CD14-positive monocyte (primary cell): ENCODE results near the gene CYP4F2. TPM values are rescaled to one million over a fixed set of nuclear protein-coding genes. Genes with fewer than 3 reads are reported as not detected.
"Not testable (repeated sequence)": the region's sequence is repeated elsewhere in the genome, so short reads cannot be mapped to it uniquely, and the experiment has no call there.

Source experiments
- DNase-seq, 3 donors: peaks; one replicate each; pipeline ENCODE4 v3.0.0-alpha.2; 2011 to 2022
- H2AFZ ChIP-seq: 2 replicates; pipeline ENCODE4 v1.6.0; 2012; ENCODE audit warnings: mild to moderate bottlenecking, low read depth, low read length, inconsistent platforms; ENCODE audit not compliant: insufficient read depth, poor library complexity, severe bottlenecking
- H3K27ac ChIP-seq, 2 donors: 1 replicate in 1 of 2; 2 replicates in 1 of 2; pipeline ENCODE4 v1.5.1; 2012 to 2013; ENCODE audit warnings: low read length in 2 of 2, control low read depth in 1 of 2, inconsistent platforms in 1 of 2, low read depth in 1 of 2, mild to moderate bottlenecking in 1 of 2
- H3K27me3 ChIP-seq, 2 donors: one replicate each; pipeline versions ENCODE4 v1.6.0 to v1.6.1; 2011 to 2013; ENCODE audit warnings: low read length in 2 of 2; ENCODE audit not compliant: control insufficient read depth in 2 of 2, insufficient read depth in 2 of 2
- H3K36me3 ChIP-seq, 2 donors: replicated peaks in 1 of 2; 1 replicate in 1 of 2; 2 replicates in 1 of 2; pipeline versions ENCODE4 v1.5.1 to v1.6.1; 2012 to 2013; ENCODE audit warnings: low read length in 2 of 2, control low read depth in 1 of 2, inconsistent platforms in 1 of 2, mild to moderate bottlenecking in 1 of 2; ENCODE audit not compliant: insufficient read depth in 2 of 2, control insufficient read depth in 1 of 2
- H3K4me1 ChIP-seq, 2 donors: 1 replicate in 1 of 2; 2 replicates in 1 of 2; pipeline versions ENCODE4 v1.5.1 to v1.6.1; 2012 to 2013; ENCODE audit warnings: low read length in 2 of 2, control low read depth in 1 of 2, inconsistent platforms in 1 of 2, mild to moderate bottlenecking in 1 of 2, moderate library complexity in 1 of 2; ENCODE audit not compliant: insufficient read depth in 2 of 2, control insufficient read depth in 1 of 2
- H3K4me2 ChIP-seq: replicated peaks from 2 replicates; pipeline ENCODE3; 2012; ENCODE audit warnings: low read length, moderate library complexity, mild to moderate bottlenecking; ENCODE audit not compliant: poor library complexity, severe bottlenecking; ENCODE audit errors: extremely low read depth
- H3K4me3 ChIP-seq, 3 experiments: fragments of 200-600 bp in 1 of 3; sonication (generic) in 1 of 3; replicated peaks in 1 of 3; 1 replicate in 2 of 3; 2 replicates in 1 of 3; pipeline ENCODE4 v1.5.1; 2011 to 2013; ENCODE audit warnings: low read length in 3 of 3, mild to moderate bottlenecking in 3 of 3, control low read depth in 2 of 3, low read depth in 2 of 3, inconsistent platforms in 1 of 3, moderate library complexity in 1 of 3
- H3K79me2 ChIP-seq: 2 replicates; pipeline ENCODE4 v1.6.0; 2012; ENCODE audit warnings: mild to moderate bottlenecking, control low read depth, inconsistent platforms, low read length, moderate library complexity; ENCODE audit not compliant: insufficient read depth
- H3K9ac ChIP-seq: 2 replicates; pipeline ENCODE4 v1.6.0; 2017; ENCODE audit warnings: low read length, mild to moderate bottlenecking; ENCODE audit not compliant: insufficient read depth, poor library complexity, severe bottlenecking
- H3K9me3 ChIP-seq, 2 donors: replicated peaks in 1 of 2; 1 replicate in 1 of 2; 2 replicates in 1 of 2; pipeline versions ENCODE4 v1.5.1 to v1.6.1; 2012 to 2013; ENCODE audit warnings: low read length in 2 of 2, control low read depth in 1 of 2; ENCODE audit not compliant: control insufficient read depth in 1 of 2, insufficient read depth in 1 of 2
- H4K20me1 ChIP-seq: 2 replicates; pipeline ENCODE4 v1.6.0; 2012; ENCODE audit warnings: mild to moderate bottlenecking, low read length, control low read depth, moderate library complexity; ENCODE audit not compliant: insufficient read depth
- H3K27ac Mint-ChIP-seq, 7 donors: one replicate each; pipeline ENCODE4 v1.8.0; 2020; ENCODE audit warnings: mild to moderate bottlenecking in 7 of 7, mixed read lengths in 7 of 7, moderate library complexity in 6 of 7, inconsistent platforms in 2 of 7
- H3K27me3 Mint-ChIP-seq, 3 donors: one replicate each; pipeline ENCODE4 v1.8.0; 2021 to 2022; ENCODE audit warnings: low read depth in 3 of 3, mild to moderate bottlenecking in 3 of 3, mixed read lengths in 3 of 3, moderate library complexity in 3 of 3, inconsistent platforms in 1 of 3
- H3K36me3 Mint-ChIP-seq, 2 donors: one replicate each; pipeline ENCODE4 v1.8.0; 2020; ENCODE audit warnings: mixed read lengths in 2 of 2, inconsistent platforms in 1 of 2, mild to moderate bottlenecking in 1 of 2
- H3K4me1 Mint-ChIP-seq: one replicate; pipeline ENCODE4 v1.8.0; 2020; ENCODE audit warnings: mild to moderate bottlenecking, mixed read lengths
- H3K4me3 Mint-ChIP-seq, 2 donors: one replicate each; pipeline ENCODE4 v1.8.0; 2020; ENCODE audit warnings: mild to moderate bottlenecking in 2 of 2, mixed read lengths in 2 of 2, moderate library complexity in 1 of 2
- H3K9me3 Mint-ChIP-seq, 7 donors: one replicate each; pipeline ENCODE4 v1.8.0; 2020 to 2022; ENCODE audit warnings: mixed read lengths in 7 of 7, mild to moderate bottlenecking in 6 of 7, moderate library complexity in 6 of 7, inconsistent platforms in 2 of 7
- CTCF ChIP-seq: fragments of 200-600 bp; IDR thresholded peaks from one replicate; pipeline ENCODE4 v1.8.0; 2022; ENCODE audit warnings: antibody characterized with exemption, mild to moderate bottlenecking
- WGBS: methylation state at CpG from one replicate; pipeline ENCODE4 v1.1.5; 2013; ENCODE audit warnings: missing lambda C conversion rate; ENCODE audit not compliant: insufficient coverage; 5-methylcytosine and 5-hydroxymethylcytosine counted together
- intact Hi-C, 2 donors: fragments of 100-400 bp; cut with micrococcal nuclease; formaldehyde crosslinking; loops; one replicate each; pipeline versions ENCODE4 v1.15.0 to v1.15.1; 2023
- polyA plus RNA-seq, 3 donors: library from polyadenylated mRNA; depleted of rRNA in 1 of 3; unstranded in 2 of 3; stranded (reverse) in 1 of 3; fragments of 300-500 nt in 2 of 3; fragments of >200 nt in 1 of 3; fragmentation: Illumina TruSeq in 2 of 3; gene quantifications; 1 replicate in 2 of 3; 2 replicates in 1 of 3; pipeline ENCODE4 v1.2.3, GENCODE V29; 2012 to 2021

Gene CYP4F2
- polyA plus RNA-seq, 3 donors = not detected

- H3K36me3 Mint-ChIP-seq, H3K79me2 ChIP-seq, H2AFZ ChIP-seq, H3K36me3 ChIP-seq, intact Hi-C loops, H3K4me2 ChIP-seq, H4K20me1 ChIP-seq, H3K27me3 ChIP-seq, H3K9me3 ChIP-seq, H3K9ac ChIP-seq, H3K4me1 ChIP-seq, H3K27ac Mint-ChIP-seq, DNase-seq, H3K27ac ChIP-seq, H3K4me3 ChIP-seq: not testable (repeated sequence)
- Mint-ChIP-seq H3K4me3 (peak overlapping the region; percentile 79 to 95), H3K9me3 (peaks cover 3 to 16% (median 12%) of the 10 kb centered on the region in 7 donors), H3K4me1 (peaks cover 15% of the 10 kb centered on the region), H3K27me3 (peaks cover 0 to 17% (median 9%) of the 10 kb centered on the region in 3 donors)
- 10% methylated on average over 23 of the region's 30 CpGs for WGBS
These were observed 1.7 kb upstream of the CYP4F2 start for GRCh38 chr19:15899561-15899960.

GRCh38 chr19:15897026-15897737 is 692 bp downstream of the CYP4F2 start:
- H3K4me3 ChIP-seq = no peak overlapping the region
- Mint-ChIP-seq H3K4me1 (peaks cover 15% of the 10 kb centered on the region), H3K36me3 (no peaks in the 10 kb centered on the region), H3K27ac (no peak overlapping the region), H3K4me3 (no peak overlapping the region), H3K9me3 (peaks cover 0 to 5% (median 0%) of the 10 kb centered on the region in 7 donors), H3K27me3 (peaks cover 0 to 17% (median 9%) of the 10 kb centered on the region in 3 donors)
- H3K9me3 ChIP-seq = no peaks in the 10 kb centered on the region
- H4K20me1 ChIP-seq = no peaks in the 10 kb centered on the region
- no peak for TF ChIP-seq CTCF
- H3K4me1 ChIP-seq = peaks cover 3 to 6% of the 10 kb centered on the region in 2 donors
- no peak overlapping the region for H3K4me2 ChIP-seq
- no peak for DNase-seq
- no peak overlapping the region for H3K27ac ChIP-seq
- H3K27me3 ChIP-seq = no peaks in the 10 kb centered on the region
- intact Hi-C loops = no loop called here
- no peaks in the 10 kb centered on the region for H3K36me3 ChIP-seq
- 97% methylated on average over 15 of the region's 16 CpGs for WGBS
- H3K9ac ChIP-seq = no peak overlapping the region
- no peaks in the 10 kb centered on the region for H3K79me2 ChIP-seq
- no peak overlapping the region for H2AFZ ChIP-seq
